Measurements from ENCODE around the gene NDUFB2.
"Not testable (repeated sequence)": the region's sequence is repeated elsewhere in the genome, so short reads cannot be mapped to it uniquely, and the experiment has no call there.

- TF ChIP-seq EZH2phosphoT487 (IDR thresholded peaks at IDR 0.05; ENCODE audit: borderline replicate concordance, low read length); CTCF (conservative IDR thresholded peaks at IDR 0.05; ENCODE audit: low read depth, low read length); EZH2 (IDR thresholded peaks at IDR 0.05; ENCODE audit: low read length, unreplicated experiment): not testable (repeated sequence)
Measured at GRCh38 chr7:140712392-140712791, 15.9 kb downstream of the NDUFB2 start.
